Occipital lobe (tissue), 2 donors: ENCODE data around the gene RBM5. TPM values are rescaled to one million over a fixed set of nuclear protein-coding genes. Genes with fewer than 3 reads are reported as not detected.
A peak's percentile ranks its signal among the peaks of the same experiment; 100 is the strongest.
"Not testable (repeated sequence)": the region's sequence is repeated elsewhere in the genome, so short reads cannot be mapped to it uniquely, and the experiment has no call there.

Experiments
- DNase-seq: peaks from one replicate; lab custom pipeline; 2025; lab: John Stamatoyannopoulos, UW
- total RNA-seq: library from RNA; depleted of rRNA; stranded (reverse); fragments of >200 nt; gene quantifications from one replicate; pipeline ENCODE4 v1.2.3, GENCODE V29; 2014

Gene RBM5
- total RNA-seq = 205 TPM

- DNase-seq = peak; percentile 93
Measured at GRCh38 chr3:50088725-50089608, at the start of gene RBM5. RBM5 (plus strand) TSS chr3:50088919; CDS start chr3:50090435, 1,516 bp downstream.

GRCh38 chr3:50044976-50045375 lies 43.7 kb upstream of the RBM5 start:
- DNase-seq = no peak

GRCh38 chr3:50047426-50047825 lies 41.3 kb upstream of the RBM5 start:
- DNase-seq = no peak

GRCh38 chr3:50050361-50050760 lies 38.4 kb upstream of the RBM5 start:
- DNase-seq = no peak

DNA sequence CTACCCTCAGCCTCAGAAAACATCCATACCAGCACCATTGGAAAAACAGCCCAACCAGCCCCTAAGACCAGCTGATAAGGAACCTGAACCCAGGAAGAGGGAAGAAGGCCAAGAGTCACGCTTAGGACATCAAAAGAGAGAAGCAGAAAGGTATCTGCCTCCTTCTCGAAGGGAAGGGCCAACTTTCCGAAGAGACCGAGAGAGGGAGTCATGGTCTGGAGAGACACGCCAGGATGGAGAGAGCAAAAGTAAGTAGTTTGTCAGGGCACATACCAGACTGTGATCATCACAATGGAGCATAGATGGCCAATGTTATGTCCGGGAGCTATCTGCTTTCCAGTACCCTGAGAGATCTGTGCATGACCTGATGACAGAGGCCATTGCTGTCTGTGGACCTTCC lies 31.0 kb upstream of the RBM5 start:
- no peak for DNase-seq

- DNase-seq = no peak
Measured at GRCh38 chr3:50068134-50068533, 20.6 kb upstream of the RBM5 start.

GRCh38 chr3:50078091-50078490 lies 10.6 kb upstream of the RBM5 start:
- no peak for DNase-seq

GRCh38 chr3:50078622-50079021 lies 10.1 kb upstream of the RBM5 start:
- DNase-seq = no peak

DNA sequence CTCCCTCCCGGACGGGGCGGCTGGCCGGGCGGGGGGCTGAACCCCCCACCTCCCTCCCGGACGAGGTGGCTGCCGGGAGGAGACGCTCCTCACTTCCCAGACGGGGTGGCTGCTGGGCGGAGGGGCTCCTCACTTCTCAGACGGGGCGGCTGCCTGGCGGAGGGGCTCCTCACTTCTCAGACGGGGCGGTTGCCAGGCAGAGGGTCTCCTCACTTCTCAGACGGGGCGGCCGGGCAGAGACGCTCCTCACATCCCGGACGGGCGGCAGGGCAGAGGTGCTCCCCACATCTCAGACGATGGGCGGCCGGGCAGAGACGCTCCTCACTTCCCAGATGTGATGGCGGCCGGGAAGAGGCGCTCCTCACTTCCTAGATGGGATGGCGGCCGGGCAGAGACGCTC lies 3.8 kb upstream of the RBM5 start:
- not testable (repeated sequence) for DNase-seq

DNA sequence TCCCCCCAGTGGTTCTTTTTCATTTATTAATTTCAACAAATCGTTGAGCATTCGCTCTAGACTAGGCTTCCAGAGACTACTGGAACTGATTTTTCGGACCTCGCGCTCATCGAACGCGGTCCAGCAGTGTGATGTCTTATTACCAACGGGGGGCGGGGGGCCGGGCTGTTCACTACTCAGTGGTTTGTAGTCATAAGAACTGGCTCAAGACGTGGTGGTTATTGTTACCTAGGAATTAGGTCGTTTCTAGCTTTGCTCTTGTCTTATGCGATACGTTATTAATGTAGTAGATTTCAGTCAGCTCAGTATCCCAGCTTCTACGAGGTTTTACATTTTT lies 858 bp downstream of the RBM5 start:
- no peak for DNase-seq

- DNase-seq = no peak
Measured at GRCh38 chr3:50090984-50091383, 2.3 kb downstream of the RBM5 start.

GRCh38 chr3:50095352-50095998 lies 6.8 kb downstream of the RBM5 start:
- DNase-seq = no peak

GRCh38 chr3:50100386-50100785 lies 11.7 kb downstream of the RBM5 start:
- DNase-seq = no peak

DNA sequence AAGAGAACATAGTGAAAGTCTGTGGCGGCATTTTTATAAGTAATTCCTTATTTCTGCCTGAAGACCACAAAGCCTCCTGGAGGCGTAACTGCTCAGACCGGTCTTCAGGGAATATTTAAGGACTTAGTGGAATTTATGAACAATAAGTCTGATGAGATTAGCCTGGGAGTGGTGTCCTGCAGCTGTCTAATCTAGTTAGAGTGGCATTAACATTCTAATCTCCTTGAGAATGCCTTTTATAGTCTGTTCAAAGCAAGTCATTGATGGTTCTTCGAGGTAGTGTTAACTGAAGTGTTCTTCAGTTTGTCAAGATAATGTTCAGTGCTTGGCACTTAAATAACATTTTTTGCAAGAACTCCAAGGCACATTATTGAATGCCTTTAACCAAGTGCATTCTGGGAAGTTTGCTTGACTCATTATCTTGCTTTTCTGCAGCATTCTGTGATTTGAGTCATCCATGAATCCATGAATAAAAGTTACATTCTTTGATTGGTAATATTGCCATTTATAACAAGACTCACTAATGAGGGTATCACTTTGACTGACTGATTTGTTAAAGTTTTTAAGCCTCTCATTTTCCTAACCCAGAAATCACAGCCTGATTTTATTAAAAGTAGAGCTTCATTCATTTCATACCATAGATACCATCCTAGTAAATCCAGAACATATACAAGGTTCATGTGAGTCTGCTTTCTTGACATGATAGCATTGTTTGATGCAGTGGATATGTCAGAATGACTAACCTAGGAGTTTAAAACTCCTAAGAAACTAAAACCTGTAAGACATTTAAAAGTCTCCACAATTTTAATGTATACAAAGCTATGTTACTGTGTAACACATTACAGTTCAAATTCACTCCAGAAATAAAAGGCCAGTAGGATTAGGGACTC lies 12.5 kb downstream of the RBM5 start:
- DNase-seq = no peak

DNA sequence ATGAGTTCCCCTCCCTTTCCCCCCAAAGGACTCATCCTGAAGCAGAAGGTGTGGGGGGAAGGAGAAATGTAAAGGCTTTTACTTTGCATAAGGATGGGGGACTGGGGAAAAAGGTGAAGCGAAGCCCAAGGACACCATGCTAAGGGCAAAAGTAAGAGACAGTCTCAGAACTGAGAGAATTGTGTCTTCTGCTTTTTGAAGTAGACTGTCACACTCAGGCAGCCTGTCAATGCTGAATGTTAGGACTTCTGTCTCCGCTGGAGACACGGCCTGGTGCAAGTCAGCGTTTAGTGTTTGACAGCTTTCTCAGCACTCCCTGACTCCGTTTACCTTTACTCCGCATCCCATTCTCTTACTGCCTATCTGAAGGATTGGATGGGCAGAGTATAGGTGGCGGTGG lies 13.8 kb downstream of the RBM5 start:
- no peak for DNase-seq

DNA sequence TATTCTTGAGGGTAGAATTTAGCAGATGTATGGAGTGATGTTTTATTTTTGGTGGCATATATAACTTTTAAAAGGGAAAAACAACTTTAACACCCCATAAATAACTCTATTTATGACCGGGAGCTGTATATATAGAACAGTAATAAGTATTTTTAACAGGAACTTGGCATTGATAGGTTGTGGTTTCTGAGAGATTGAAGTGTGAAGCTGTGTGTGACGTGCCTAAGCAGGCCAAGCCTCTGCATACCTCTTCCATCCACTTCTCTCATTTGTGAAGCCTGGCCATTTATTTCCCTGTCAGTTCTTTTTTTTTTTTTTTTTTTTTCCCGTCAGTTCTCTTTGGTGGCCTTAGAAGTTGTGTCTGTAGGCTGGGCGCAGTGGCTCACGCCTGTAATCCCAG lies 23.0 kb downstream of the RBM5 start:
- DNase-seq = no peak

GRCh38 chr3:50112462-50112861 lies 23.7 kb downstream of the RBM5 start:
- no peak for DNase-seq

GRCh38 chr3:50117120-50117519 lies 28.4 kb downstream of the RBM5 start:
- DNase-seq = no peak

DNA sequence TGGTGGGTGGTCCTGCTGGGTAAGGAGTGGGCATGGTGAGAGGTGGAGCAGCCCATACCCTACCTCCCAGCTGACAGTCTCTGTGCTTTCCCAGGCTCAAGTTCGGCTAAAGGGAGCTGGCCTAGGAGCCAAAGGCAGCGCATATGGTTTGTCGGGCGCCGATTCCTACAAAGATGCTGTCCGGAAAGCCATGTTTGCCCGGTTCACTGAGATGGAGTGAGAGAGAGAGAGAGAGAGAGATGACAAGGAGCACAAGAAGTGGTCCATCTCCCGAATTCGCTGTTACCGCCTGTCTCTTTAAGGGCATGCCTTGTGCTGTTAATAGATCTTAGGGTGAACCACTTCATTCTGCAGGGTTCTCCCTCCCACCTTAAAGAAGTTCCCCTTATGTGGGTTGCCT lies 29.5 kb downstream of the RBM5 start:
- DNase-seq = no peak

- no peak for DNase-seq
Measured at GRCh38 chr3:50119786-50120185, 31.1 kb downstream of the RBM5 start.

- DNase-seq = no peak
Measured at GRCh38 chr3:50120364-50121071, 31.8 kb downstream of the RBM5 start.
